ENCODE measurements around the gene PTEN. TPM values are rescaled to one million over a fixed set of nuclear protein-coding genes. Genes with fewer than 3 reads are reported as not detected.
"Not testable (repeated sequence)": the region's sequence is repeated elsewhere in the genome, so short reads cannot be mapped to it uniquely, and the experiment has no call there.

The PTEN gene
- total and polyA plus RNA-seq, 2 experiments from 2014 or later: 20.8 to 64.0 TPM

DNA sequence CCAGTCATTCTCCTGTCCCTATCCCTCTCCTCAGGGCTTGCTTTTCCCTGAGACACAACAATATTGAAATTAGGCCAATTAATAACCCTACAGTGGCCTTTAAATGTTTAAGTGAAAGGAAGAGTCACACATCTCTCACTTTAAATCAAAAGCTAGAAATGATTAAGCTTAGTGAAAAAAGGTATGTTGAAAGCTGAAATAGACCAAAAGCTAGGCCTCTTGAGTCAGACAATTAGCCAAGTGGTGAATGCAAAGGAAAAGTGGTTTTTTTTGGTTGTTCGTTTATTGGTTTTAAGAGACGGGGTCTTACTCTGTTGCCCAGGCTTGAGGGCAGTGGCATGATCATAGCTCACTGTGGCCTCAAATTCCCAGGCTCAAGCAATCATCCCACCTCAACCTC lies 35.7 kb upstream of the PTEN start (continued):
- TF ChIP-seq REST (IDR thresholded peaks at IDR 0.05; ENCODE audit: unreplicated experiment) (no peak), ZNF331 (CRISPR knock-in tag; IDR thresholded peaks at IDR 0.05; ENCODE audit: low read depth) (no peak)

DNA sequence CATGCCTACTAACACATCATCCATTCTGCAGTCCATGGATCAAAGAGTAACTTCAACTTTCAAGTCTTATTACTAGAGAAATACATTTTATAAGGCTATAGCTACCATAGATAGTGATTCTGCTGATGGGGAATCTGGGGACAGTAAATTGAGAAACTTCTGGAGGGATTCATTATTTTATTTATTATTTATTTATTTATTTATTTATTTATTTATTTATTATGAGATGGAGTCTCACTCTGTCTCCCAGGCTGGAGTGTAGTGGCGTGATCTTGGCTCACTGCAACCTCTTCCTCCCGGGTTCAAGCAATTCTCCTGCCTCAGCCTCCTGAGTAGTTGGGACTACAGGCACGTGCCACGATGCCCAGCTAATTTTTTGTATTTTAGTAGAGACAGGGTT lies 34.4 kb upstream of the PTEN start:
- H3F3A ChIP-seq (replicated peaks; ENCODE audit: low read depth); H3K4me3 Mint-ChIP-seq; ATAC-seq; H3K9me2 ChIP-seq (ENCODE audit: insufficient read depth); H3K9me3 Mint-ChIP-seq; H3K4me1 ChIP-seq (ENCODE audit: insufficient read depth); H3K4me3 ChIP-seq; H3K4me2 ChIP-seq; H3K36me3 ChIP-seq (ENCODE audit: insufficient read depth); H3K27me3 Mint-ChIP-seq (ENCODE audit: insufficient read depth, low read depth, poor library complexity); H3K79me2 ChIP-seq (replicated peaks; ENCODE audit: insufficient read depth); H2AFZ ChIP-seq; H3K27ac Mint-ChIP-seq; H3K4me1 Mint-ChIP-seq; DNase-seq (ENCODE audit: low spot score); H4K20me1 ChIP-seq (replicated peaks; ENCODE audit: insufficient read depth); H3K27me3 ChIP-seq (ENCODE audit: insufficient read depth); H3K36me3 Mint-ChIP-seq (ENCODE audit: low read depth); H3K27ac ChIP-seq (ENCODE audit: low read depth): not testable (repeated sequence)

- no peak for DNase-seq (ENCODE audit: low spot score)
- no peaks in the 10 kb centered on the region for H3K27me3 ChIP-seq (ENCODE audit: insufficient read depth)
These were observed 33.3 kb upstream of the PTEN start for GRCh38 chr10:87829986-87830729.

More at GRCh38 chr10:87829986-87830729, 33.3 kb upstream of the PTEN start:
- no peaks in the 10 kb centered on the region for H3K9me2 ChIP-seq (ENCODE audit: insufficient read depth)
- Mint-ChIP-seq H3K4me3 (no peak overlapping the region), H3K27me3 (ENCODE audit: insufficient read depth, low read depth, poor library complexity) (no peaks in the 10 kb centered on the region), H3K4me1 (peaks cover 2% of the 10 kb centered on the region; the same call in 1 of the 3 replicates), H3K27ac (no peak overlapping the region), H3K9me3 (no peaks in the 10 kb centered on the region), H3K36me3 (ENCODE audit: low read depth) (no peaks in the 10 kb centered on the region)
- H3K4me2 ChIP-seq: no peak overlapping the region
- H3F3A ChIP-seq (replicated peaks; ENCODE audit: low read depth): no peaks in the 10 kb centered on the region
- H3K36me3 ChIP-seq (ENCODE audit: insufficient read depth): no peaks in the 10 kb centered on the region
- H3K79me2 ChIP-seq (replicated peaks; ENCODE audit: insufficient read depth): no peaks in the 10 kb centered on the region
- H2AFZ ChIP-seq: no peak overlapping the region
- H3K4me3 ChIP-seq: no peak overlapping the region
- no peak overlapping the region for H3K27ac ChIP-seq (ENCODE audit: low read depth)
- ATAC-seq: no peak
- H4K20me1 ChIP-seq (replicated peaks; ENCODE audit: insufficient read depth): no peaks in the 10 kb centered on the region
- TF ChIP-seq CTCF (conservative IDR thresholded peaks at IDR 0.05; ENCODE audit: low read depth in 2 of 2) (no peak), STAT1 (IDR thresholded peaks at IDR 0.05; ENCODE audit: unreplicated experiment) (no peak), ZNF331 (CRISPR knock-in tag; IDR thresholded peaks at IDR 0.05; ENCODE audit: low read depth) (no peak), CREB1 (CRISPR knock-in tag; IDR thresholded peaks at IDR 0.05; ENCODE audit: low read depth) (no peak)
- H3K4me1 ChIP-seq (ENCODE audit: insufficient read depth): no peaks in the 10 kb centered on the region

Measured in GM23338 (cell line).